GM19238 (cell line): ENCODE data around the gene CLEC4F.
"Not testable (repeated sequence)": the region's sequence is repeated elsewhere in the genome, so short reads cannot be mapped to it uniquely, and the experiment has no call there.

Experiments
- DNase-seq: peaks from one replicate; pipeline ENCODE4 v3.0.0; 2011; ENCODE audit warnings: low spot score; ENCODE audit not compliant: insufficient read length

CLEC4F gene

GRCh38 chr2:70827388-70827787, 7.0 kb upstream of the CLEC4F start:
- no peak for DNase-seq

GRCh38 chr2:70826696-70827350, 6.4 kb upstream of the CLEC4F start:
- DNase-seq, result no peak

GRCh38 chr2:70823249-70823648, 2.9 kb upstream of the CLEC4F start:
- no peak for DNase-seq

- DNase-seq, result no peak
Observed at GRCh38 chr2:70822843-70823242, 2.4 kb upstream of the CLEC4F start.

- no peak for DNase-seq
Observed at GRCh38 chr2:70817284-70817954, 3.0 kb downstream of the CLEC4F start.

- no peak for DNase-seq
Observed at GRCh38 chr2:70816726-70817125, 3.7 kb downstream of the CLEC4F start.

- no peak for DNase-seq
Observed at GRCh38 chr2:70808983-70809958, 11.1 kb downstream of the CLEC4F start.

- DNase-seq, result no peak
Observed at GRCh38 chr2:70807828-70808118, 12.6 kb downstream of the CLEC4F start.

- DNase-seq, result no peak
Observed at GRCh38 chr2:70807102-70807827, 13.1 kb downstream of the CLEC4F start.

GRCh38 chr2:70806620-70807019, 13.8 kb downstream of the CLEC4F start:
- no peak for DNase-seq

- no peak for DNase-seq
Observed at GRCh38 chr2:70806013-70806412, 14.4 kb downstream of the CLEC4F start.

GRCh38 chr2:70801607-70802263, 18.7 kb downstream of the CLEC4F start:
- no peak for DNase-seq

GRCh38 chr2:70799706-70800105, 20.7 kb downstream of the CLEC4F start:
- DNase-seq, result no peak

- not testable (repeated sequence) for DNase-seq
Observed at GRCh38 chr2:70797996-70798395, 22.4 kb downstream of the CLEC4F start.

GRCh38 chr2:70797506-70797905, 22.9 kb downstream of the CLEC4F start:
- no peak for DNase-seq

GRCh38 chr2:70796262-70796661, 24.1 kb downstream of the CLEC4F start:
- DNase-seq, result no peak

GRCh38 chr2:70795164-70795995, 25.0 kb downstream of the CLEC4F start:
- DNase-seq, result no peak

- no peak for DNase-seq
Observed at GRCh38 chr2:70793450-70793849, 26.9 kb downstream of the CLEC4F start.

- no peak for DNase-seq
Observed at GRCh38 chr2:70790136-70790828, 30.1 kb downstream of the CLEC4F start, which contains the start of gene FIGLA. Gene FIGLA (minus strand): TSS chr2:70790643. CDS start chr2:70790638, 5 bp downstream.
